HepG2 (cell line): ENCODE data around the gene DHX8. TPM values are rescaled to one million over a fixed set of nuclear protein-coding genes. Genes with fewer than 3 reads are reported as not detected.

Experiments used
- HOXA3 ChIP-seq: sonication (generic); formaldehyde crosslinking; IDR thresholded peaks from 2 replicates; pipeline ENCODE4 v1.5.0; 2020; ENCODE audit warnings: missing genetic modification reagents
- IRF9 ChIP-seq: sonication (generic); formaldehyde crosslinking; IDR thresholded peaks from 2 replicates; pipeline ENCODE4 v1.8.0; 2022; ENCODE audit warnings: missing genetic modification reagents, mild to moderate bottlenecking, borderline replicate concordance
- IRX3 ChIP-seq: sonication (generic); formaldehyde crosslinking; IDR thresholded peaks from 2 replicates; pipeline ENCODE4 v1.8.1; 2023; ENCODE audit warnings: mild to moderate bottlenecking, low read depth, missing genetic modification reagents, borderline replicate concordance
- PCBP2 ChIP-seq: fragments of 200-400 bp; formaldehyde crosslinking; optimal IDR thresholded peaks from 2 replicates; pipeline ENCODE3; 2018; ENCODE audit warnings: low read length, low read depth; ENCODE audit not compliant: poor library complexity, severe bottlenecking
- THYN1 ChIP-seq: sonication (generic); formaldehyde crosslinking; IDR thresholded peaks from 2 replicates; pipeline ENCODE4 v1.8.1; 2023; ENCODE audit warnings: low read depth, mild to moderate bottlenecking, moderate library complexity, missing genetic modification reagents, borderline replicate concordance
- ZBTB14 ChIP-seq: sonication (generic); formaldehyde crosslinking; IDR thresholded peaks from 2 replicates; pipeline ENCODE4 v1.4.0; 2020; ENCODE audit warnings: missing genetic modification reagents
- ZFP37 ChIP-seq: sonication (generic); formaldehyde crosslinking; IDR thresholded peaks from 2 replicates; pipeline ENCODE4 v1.4.0; 2020; ENCODE audit warnings: missing genetic modification reagents, borderline replicate concordance
- ZNF557 ChIP-seq: sonication (generic); formaldehyde crosslinking; IDR thresholded peaks from 2 replicates; pipeline ENCODE4 v1.4.0; 2020; ENCODE audit warnings: missing genetic modification reagents
- ZNF672 ChIP-seq: sonication (generic); formaldehyde crosslinking; IDR thresholded peaks from 2 replicates; pipeline ENCODE4 v1.8.1; 2022; ENCODE audit warnings: missing genetic modification reagents
- ZNF879 ChIP-seq: sonication (generic); formaldehyde crosslinking; IDR thresholded peaks from 2 replicates; pipeline ENCODE4 v1.8.1; 2023; ENCODE audit warnings: missing genetic modification reagents
- polyA plus RNA-seq, 8 experiments: library from polyadenylated mRNA; depleted of rRNA in 3 of 8; stranded (reverse) in 7 of 8; unstranded in 1 of 8; fragments of >200 nt; fragmentation: Illumina TruSeq in 4 of 8; extraction: Trizol in 4 of 8; gene quantifications; 2 replicates each; pipeline versions ENCODE4 v1.2.1 to v1.2.3, GENCODE V29; 2011 to 2016; ENCODE audit warnings: low read depth in 4 of 8, missing spikeins in 1 of 8, mixed read lengths in 1 of 8; ENCODE audit not compliant: insufficient read depth in 1 of 8
- total RNA-seq, 5 experiments: library from RNA; depleted of rRNA; stranded (reverse); fragments of >200 nt; fragmentation: Illumina TruSeq; extraction: Trizol; gene quantifications; 2 replicates each; pipeline ENCODE4 v1.2.3, GENCODE V29; 2016; ENCODE audit warnings: low read depth in 1 of 5
- TF ChIP-seq, protein P1 (sequence below): sonication (generic); formaldehyde crosslinking; IDR thresholded peaks from 2 replicates; pipeline ENCODE4 v1.5.1; 2020; ENCODE audit warnings: mild to moderate bottlenecking, missing genetic modification reagents, moderate library complexity
- TF ChIP-seq, protein P2 (sequence below): sonication (generic); formaldehyde crosslinking; IDR thresholded peaks from 2 replicates; pipeline ENCODE4 v1.4.0; 2020; ENCODE audit warnings: missing genetic modification reagents
- TF ChIP-seq, protein P3 (sequence below): sonication (generic); formaldehyde crosslinking; IDR thresholded peaks from 2 replicates; pipeline ENCODE4 v1.8.0; 2022; ENCODE audit warnings: mild to moderate bottlenecking, missing genetic modification reagents, moderate library complexity
- TF ChIP-seq, protein P4 (sequence below): IDR thresholded peaks from 2 replicates; pipeline ENCODE4 v1.6.1; 2018; ENCODE audit warnings: missing genetic modification reagents
- TF ChIP-seq, protein P5 (sequence below): sonication (generic); formaldehyde crosslinking; IDR thresholded peaks from 2 replicates; pipeline ENCODE4 v1.8.0; 2022; ENCODE audit warnings: missing genetic modification reagents, mild to moderate bottlenecking, inconsistent platforms, borderline replicate concordance

Gene DHX8
- total and polyA plus RNA-seq, 2 of the 13 experiments (the other 11 are each of a cell fraction or from before 2014, with no cell fraction given) = 24.8 to 48.9 TPM

DNA sequence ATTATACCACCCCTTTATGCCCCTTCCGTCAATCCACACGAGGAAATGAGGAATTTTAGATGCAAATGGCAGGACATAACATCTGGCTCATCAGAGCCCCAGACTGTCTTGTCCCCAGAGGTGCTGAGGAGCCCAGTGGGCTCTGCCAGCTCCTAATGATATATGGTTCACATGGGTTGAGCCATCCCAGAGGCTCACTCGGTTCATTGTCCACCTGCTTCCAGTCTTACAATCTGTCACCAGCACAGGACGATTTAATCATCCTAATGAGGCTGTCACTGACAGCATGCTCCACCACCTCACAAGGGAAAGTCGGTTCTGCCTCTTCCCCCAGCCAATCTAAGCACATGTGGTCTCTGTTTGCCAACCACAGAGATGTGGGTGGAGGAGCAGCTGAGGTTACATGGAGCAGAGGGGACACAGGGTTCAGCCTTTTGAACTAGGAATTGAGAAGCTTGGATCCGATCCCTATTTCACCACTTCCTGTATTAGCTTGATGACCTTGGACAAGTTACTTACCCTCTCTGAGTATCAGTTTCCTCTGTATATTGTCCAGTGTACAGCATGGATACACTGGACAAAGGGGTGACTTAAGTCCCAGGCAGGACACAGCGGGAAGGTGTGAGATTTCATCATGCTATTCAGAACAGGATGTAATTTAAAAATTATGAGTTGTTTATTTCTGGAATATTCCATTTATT is 27.0 kb upstream of the DHX8 start (continued):
- TF ChIP-seq, protein P1, sequence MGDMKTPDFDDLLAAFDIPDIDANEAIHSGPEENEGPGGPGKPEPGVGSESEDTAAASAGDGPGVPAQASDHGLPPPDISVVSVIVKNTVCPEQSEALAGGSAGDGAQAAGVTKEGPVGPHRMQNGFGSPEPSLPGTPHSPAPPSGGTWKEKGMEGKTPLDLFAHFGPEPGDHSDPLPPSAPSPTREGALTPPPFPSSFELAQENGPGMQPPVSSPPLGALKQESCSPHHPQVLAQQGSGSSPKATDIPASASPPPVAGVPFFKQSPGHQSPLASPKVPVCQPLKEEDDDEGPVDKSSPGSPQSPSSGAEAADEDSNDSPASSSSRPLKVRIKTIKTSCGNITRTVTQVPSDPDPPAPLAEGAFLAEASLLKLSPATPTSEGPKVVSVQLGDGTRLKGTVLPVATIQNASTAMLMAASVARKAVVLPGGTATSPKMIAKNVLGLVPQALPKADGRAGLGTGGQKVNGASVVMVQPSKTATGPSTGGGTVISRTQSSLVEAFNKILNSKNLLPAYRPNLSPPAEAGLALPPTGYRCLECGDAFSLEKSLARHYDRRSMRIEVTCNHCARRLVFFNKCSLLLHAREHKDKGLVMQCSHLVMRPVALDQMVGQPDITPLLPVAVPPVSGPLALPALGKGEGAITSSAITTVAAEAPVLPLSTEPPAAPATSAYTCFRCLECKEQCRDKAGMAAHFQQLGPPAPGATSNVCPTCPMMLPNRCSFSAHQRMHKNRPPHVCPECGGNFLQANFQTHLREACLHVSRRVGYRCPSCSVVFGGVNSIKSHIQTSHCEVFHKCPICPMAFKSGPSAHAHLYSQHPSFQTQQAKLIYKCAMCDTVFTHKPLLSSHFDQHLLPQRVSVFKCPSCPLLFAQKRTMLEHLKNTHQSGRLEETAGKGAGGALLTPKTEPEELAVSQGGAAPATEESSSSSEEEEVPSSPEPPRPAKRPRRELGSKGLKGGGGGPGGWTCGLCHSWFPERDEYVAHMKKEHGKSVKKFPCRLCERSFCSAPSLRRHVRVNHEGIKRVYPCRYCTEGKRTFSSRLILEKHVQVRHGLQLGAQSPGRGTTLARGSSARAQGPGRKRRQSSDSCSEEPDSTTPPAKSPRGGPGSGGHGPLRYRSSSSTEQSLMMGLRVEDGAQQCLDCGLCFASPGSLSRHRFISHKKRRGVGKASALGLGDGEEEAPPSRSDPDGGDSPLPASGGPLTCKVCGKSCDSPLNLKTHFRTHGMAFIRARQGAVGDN (CRISPR knock-in tag) = peak; percentile 63; the same call in 1 of the 2 replicates
- TF ChIP-seq, protein P2, sequence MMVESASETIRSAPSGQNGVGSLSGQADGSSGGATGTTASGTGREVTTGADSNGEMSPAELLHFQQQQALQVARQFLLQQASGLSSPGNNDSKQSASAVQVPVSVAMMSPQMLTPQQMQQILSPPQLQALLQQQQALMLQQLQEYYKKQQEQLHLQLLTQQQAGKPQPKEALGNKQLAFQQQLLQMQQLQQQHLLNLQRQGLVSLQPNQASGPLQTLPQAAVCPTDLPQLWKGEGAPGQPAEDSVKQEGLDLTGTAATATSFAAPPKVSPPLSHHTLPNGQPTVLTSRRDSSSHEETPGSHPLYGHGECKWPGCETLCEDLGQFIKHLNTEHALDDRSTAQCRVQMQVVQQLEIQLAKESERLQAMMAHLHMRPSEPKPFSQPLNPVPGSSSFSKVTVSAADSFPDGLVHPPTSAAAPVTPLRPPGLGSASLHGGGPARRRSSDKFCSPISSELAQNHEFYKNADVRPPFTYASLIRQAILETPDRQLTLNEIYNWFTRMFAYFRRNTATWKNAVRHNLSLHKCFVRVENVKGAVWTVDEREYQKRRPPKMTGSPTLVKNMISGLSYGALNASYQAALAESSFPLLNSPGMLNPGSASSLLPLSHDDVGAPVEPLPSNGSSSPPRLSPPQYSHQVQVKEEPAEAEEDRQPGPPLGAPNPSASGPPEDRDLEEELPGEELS = peak; percentile 99
- TF ChIP-seq PCBP2 = no peak
- no peak for TF ChIP-seq ZBTB14 (CRISPR knock-in tag)
- no peak for TF ChIP-seq ZNF672 (CRISPR knock-in tag)
- TF ChIP-seq, protein P3, sequence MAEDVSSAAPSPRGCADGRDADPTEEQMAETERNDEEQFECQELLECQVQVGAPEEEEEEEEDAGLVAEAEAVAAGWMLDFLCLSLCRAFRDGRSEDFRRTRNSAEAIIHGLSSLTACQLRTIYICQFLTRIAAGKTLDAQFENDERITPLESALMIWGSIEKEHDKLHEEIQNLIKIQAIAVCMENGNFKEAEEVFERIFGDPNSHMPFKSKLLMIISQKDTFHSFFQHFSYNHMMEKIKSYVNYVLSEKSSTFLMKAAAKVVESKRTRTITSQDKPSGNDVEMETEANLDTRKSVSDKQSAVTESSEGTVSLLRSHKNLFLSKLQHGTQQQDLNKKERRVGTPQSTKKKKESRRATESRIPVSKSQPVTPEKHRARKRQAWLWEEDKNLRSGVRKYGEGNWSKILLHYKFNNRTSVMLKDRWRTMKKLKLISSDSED (CRISPR knock-in tag) = no peak
- peak; percentile 92; the same call in 1 of the 2 replicates for TF ChIP-seq ZNF557 (CRISPR knock-in tag)
- TF ChIP-seq IRX3 = 0 out of 2 replicates have a peak, but pooled peaks have one; percentile 32
- TF ChIP-seq, protein P4, sequence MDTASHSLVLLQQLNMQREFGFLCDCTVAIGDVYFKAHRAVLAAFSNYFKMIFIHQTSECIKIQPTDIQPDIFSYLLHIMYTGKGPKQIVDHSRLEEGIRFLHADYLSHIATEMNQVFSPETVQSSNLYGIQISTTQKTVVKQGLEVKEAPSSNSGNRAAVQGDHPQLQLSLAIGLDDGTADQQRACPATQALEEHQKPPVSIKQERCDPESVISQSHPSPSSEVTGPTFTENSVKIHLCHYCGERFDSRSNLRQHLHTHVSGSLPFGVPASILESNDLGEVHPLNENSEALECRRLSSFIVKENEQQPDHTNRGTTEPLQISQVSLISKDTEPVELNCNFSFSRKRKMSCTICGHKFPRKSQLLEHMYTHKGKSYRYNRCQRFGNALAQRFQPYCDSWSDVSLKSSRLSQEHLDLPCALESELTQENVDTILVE = peak; percentile 92
- TF ChIP-seq, protein P5, sequence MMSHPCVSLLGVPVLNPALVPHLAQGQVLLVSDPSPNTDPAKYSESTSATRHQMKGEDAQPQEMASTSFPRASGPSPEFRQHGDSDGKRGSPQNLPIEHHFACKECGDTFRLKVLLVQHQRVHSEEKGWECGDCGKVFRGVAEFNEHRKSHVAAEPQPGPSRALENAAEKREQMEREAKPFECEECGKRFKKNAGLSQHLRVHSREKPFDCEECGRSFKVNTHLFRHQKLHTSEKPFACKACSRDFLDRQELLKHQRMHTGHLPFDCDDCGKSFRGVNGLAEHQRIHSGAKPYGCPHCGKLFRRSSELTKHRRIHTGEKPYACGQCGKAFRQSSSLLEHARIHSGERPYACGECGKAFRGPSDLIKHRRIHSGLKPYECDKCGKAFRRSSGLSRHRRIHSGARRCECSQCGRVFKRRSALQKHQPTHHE (CRISPR knock-in tag) = no peak; the same call in 1 of the 2 replicates
- TF ChIP-seq IRF9 (CRISPR knock-in tag) = 0 out of 2 replicates have a peak, but pooled peaks have one; percentile 57
- TF ChIP-seq ZFP37 (CRISPR knock-in tag) = peak; percentile 67
- TF ChIP-seq ZNF879 = 0 out of 2 replicates have a peak, but pooled peaks have one; percentile 45
- TF ChIP-seq HOXA3 (CRISPR knock-in tag) = peak; percentile 95
- no peak for TF ChIP-seq THYN1 (CRISPR knock-in tag)
